Calu3 (cell line): ENCODE measurements around the gene DPP6. TPM values are rescaled to one million over a fixed set of nuclear protein-coding genes. Genes with fewer than 3 reads are reported as not detected.

Experiments used
- BruUV-seq: library from RNA; stranded (reverse); fragments of 400-500 nt; replicated peaks from 2 replicates; lab custom pipeline; 2021; lab: Mats Ljungman, UMichigan
- CTCF ChIA-PET: fragments of 300-600 bp; sonication (Branson Sonifier 250); formaldehyde crosslinking; loops from one replicate; lab custom pipeline; 2022; ENCODE audit warnings: antibody characterized with exemption; lab: Charles Lee
- DNase-seq: peaks from one replicate; pipeline ENCODE4 v3.0.0; 2022
- H3K27ac Mint-ChIP-seq: one replicate; pipeline ENCODE4 v1.8.0; 2022; ENCODE audit warnings: mixed read lengths; ENCODE audit not compliant: unreplicated experiment
- H3K27me3 Mint-ChIP-seq: one replicate; pipeline ENCODE4 v1.8.0; 2022; ENCODE audit warnings: mixed read lengths; ENCODE audit not compliant: unreplicated experiment
- H3K36me3 Mint-ChIP-seq: one replicate; pipeline ENCODE4 v1.8.0; 2022; ENCODE audit warnings: mild to moderate bottlenecking, moderate library complexity, mixed read lengths; ENCODE audit not compliant: insufficient read depth, unreplicated experiment
- H3K4me1 Mint-ChIP-seq: one replicate; pipeline ENCODE4 v1.8.0; 2022; ENCODE audit warnings: mild to moderate bottlenecking, low read depth, mixed read lengths; ENCODE audit not compliant: unreplicated experiment
- H3K4me3 Mint-ChIP-seq: one replicate; pipeline ENCODE4 v1.8.0; 2022; ENCODE audit warnings: mild to moderate bottlenecking, low read depth, moderate library complexity, mixed read lengths; ENCODE audit not compliant: unreplicated experiment
- H3K9me3 Mint-ChIP-seq: one replicate; pipeline ENCODE4 v1.8.0; 2022; ENCODE audit warnings: low read depth, mixed read lengths; ENCODE audit not compliant: unreplicated experiment
- intact Hi-C: fragments of 100-400 bp; cut with micrococcal nuclease; formaldehyde crosslinking; loops from one replicate; pipeline ENCODE4 v1.10.0; 2022; ENCODE audit not compliant: unreplicated experiment
- total RNA-seq: library from RNA; stranded (reverse); gene quantifications from 2 replicates; pipeline ENCODE4 v1.2.3, GENCODE V29; 2022
- TF ChIP-seq, protein P1 (sequence below): fragments of 200-600 bp; IDR thresholded peaks from one replicate; pipeline ENCODE4 v1.8.0; 2022; ENCODE audit warnings: antibody characterized with exemption; ENCODE audit not compliant: unreplicated experiment

DPP6 gene
- total RNA-seq, 1 experiment from 2014 or later, result not detected

- CTCF ChIA-PET, result no interaction called here
- H3K4me1 Mint-ChIP-seq, result no peaks in the 10 kb centered on the region
- peaks cover 13% of the 10 kb centered on the region for H3K9me3 Mint-ChIP-seq
- intact Hi-C loops, result no loop called here
- no peak overlapping the region for H3K4me3 Mint-ChIP-seq
- BruUV-seq, result no TSS peak
- no peak for DNase-seq
- H3K27me3 Mint-ChIP-seq, result no peaks in the 10 kb centered on the region
- TF ChIP-seq, protein P1, sequence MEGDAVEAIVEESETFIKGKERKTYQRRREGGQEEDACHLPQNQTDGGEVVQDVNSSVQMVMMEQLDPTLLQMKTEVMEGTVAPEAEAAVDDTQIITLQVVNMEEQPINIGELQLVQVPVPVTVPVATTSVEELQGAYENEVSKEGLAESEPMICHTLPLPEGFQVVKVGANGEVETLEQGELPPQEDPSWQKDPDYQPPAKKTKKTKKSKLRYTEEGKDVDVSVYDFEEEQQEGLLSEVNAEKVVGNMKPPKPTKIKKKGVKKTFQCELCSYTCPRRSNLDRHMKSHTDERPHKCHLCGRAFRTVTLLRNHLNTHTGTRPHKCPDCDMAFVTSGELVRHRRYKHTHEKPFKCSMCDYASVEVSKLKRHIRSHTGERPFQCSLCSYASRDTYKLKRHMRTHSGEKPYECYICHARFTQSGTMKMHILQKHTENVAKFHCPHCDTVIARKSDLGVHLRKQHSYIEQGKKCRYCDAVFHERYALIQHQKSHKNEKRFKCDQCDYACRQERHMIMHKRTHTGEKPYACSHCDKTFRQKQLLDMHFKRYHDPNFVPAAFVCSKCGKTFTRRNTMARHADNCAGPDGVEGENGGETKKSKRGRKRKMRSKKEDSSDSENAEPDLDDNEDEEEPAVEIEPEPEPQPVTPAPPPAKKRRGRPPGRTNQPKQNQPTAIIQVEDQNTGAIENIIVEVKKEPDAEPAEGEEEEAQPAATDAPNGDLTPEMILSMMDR, result no peak
- H3K27ac Mint-ChIP-seq, result no peak overlapping the region
- H3K36me3 Mint-ChIP-seq, result no peaks in the 10 kb centered on the region
Measured at GRCh38 chr7:154575497-154575896, 523.3 kb downstream of the DPP6 start.

- DNase-seq, result no peak
- H3K4me3 Mint-ChIP-seq, result no peak overlapping the region
- BruUV-seq, result no TSS peak
- TF ChIP-seq, protein P1, result no peak
- H3K36me3 Mint-ChIP-seq, result no peaks in the 10 kb centered on the region
- H3K9me3 Mint-ChIP-seq, result peaks cover 17% of the 10 kb centered on the region
- H3K4me1 Mint-ChIP-seq, result no peaks in the 10 kb centered on the region
- no peak overlapping the region for H3K27ac Mint-ChIP-seq
- no peaks in the 10 kb centered on the region for H3K27me3 Mint-ChIP-seq
- CTCF ChIA-PET, result no interaction called here
- intact Hi-C loops, result no loop called here
Measured at GRCh38 chr7:154576604-154577003, 524.4 kb downstream of the DPP6 start.

DNA sequence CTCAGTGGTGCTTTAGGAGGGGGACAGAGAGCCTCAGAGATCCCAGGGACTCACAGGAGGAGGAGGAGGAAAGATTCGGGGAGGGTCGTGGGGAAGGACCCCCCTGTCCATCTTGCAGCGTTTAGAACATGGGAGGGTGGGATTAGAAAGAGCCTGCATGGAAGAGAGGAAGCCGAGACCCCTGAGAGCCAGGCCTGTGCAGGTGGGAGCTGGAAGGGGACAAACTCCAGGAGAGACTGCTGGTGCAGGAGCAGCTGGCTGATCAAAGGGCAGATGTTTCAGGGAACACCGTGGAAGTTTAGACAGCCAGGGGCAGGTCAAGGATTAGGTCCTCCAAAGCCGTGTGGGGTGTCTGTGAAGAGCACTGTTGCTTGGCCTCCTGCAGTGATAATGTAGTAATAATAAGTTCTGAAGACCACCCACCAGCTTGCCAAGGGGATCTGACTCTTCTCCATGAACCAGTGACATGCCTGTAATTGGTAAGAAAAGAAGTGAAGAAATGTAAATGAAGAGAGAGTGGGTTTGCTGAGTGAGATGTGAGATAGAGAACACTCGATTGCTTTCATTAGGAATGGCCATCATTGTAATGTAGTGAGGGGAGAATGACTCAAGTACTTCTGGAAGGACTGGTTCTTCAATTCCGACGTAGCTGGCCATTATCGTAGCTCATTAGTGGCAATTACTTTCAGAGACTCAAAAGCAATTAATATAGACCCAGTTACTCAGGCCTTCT is 525.1 kb downstream of the DPP6 start:
- DNase-seq, result no peak
- Mint-ChIP-seq H3K36me3 (no peaks in the 10 kb centered on the region), H3K4me1 (no peaks in the 10 kb centered on the region), H3K9me3 (peaks cover 17% of the 10 kb centered on the region), H3K4me3 (no peak overlapping the region), H3K27me3 (no peaks in the 10 kb centered on the region), H3K27ac (no peak overlapping the region)
- CTCF ChIA-PET, result no interaction called here
- BruUV-seq, result no TSS peak
- intact Hi-C loops, result no loop called here
- TF ChIP-seq, protein P1, result no peak

GRCh38 chr7:154578336-154578735 is 526.1 kb downstream of the DPP6 start:
- Mint-ChIP-seq H3K27me3 (no peaks in the 10 kb centered on the region), H3K4me1 (no peaks in the 10 kb centered on the region), H3K4me3 (no peak overlapping the region), H3K9me3 (peaks cover 22% of the 10 kb centered on the region), H3K27ac (no peak overlapping the region), H3K36me3 (no peaks in the 10 kb centered on the region)
- CTCF ChIA-PET, result no interaction called here
- intact Hi-C loops, result no loop called here
- TF ChIP-seq, protein P1, result no peak
- DNase-seq, result no peak
- BruUV-seq, result no TSS peak
